HG02759 (cell line): ENCODE data around the gene MAGEB16.

Experiments used
- ATAC-seq: cut with Tn5 transposase; IDR thresholded peaks from one replicate; pipeline ENCODE4 v1.9.1; 2021; ENCODE audit warnings: mild to moderate bottlenecking, moderate library complexity; ENCODE audit not compliant: unreplicated experiment

MAGEB16 gene

DNA sequence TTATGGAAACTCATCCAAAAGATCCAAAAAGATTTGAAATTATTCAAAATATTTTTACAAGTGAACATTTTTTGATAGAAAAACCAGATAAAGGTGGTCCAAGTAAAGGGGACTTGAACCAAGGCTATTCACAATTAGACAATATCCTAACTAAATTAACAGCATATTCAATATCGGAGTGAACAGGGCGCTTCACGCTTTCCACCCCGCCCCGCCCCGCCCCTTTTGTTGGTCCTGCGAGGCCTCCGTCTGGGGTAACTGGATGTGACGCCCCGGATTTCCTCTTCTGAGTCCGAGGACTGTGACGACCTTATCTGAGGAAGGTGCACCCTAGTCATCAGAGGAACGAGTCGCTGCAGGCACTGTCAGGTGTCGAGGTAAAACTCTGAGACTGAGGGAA, at the start of gene MAGEB16:
MAGEB16 (plus strand) TSS at position 301 of the 400 bp plus-strand sequence. CDS start 3,855 bp downstream, outside the sequence.
- ATAC-seq: no peak

DNA sequence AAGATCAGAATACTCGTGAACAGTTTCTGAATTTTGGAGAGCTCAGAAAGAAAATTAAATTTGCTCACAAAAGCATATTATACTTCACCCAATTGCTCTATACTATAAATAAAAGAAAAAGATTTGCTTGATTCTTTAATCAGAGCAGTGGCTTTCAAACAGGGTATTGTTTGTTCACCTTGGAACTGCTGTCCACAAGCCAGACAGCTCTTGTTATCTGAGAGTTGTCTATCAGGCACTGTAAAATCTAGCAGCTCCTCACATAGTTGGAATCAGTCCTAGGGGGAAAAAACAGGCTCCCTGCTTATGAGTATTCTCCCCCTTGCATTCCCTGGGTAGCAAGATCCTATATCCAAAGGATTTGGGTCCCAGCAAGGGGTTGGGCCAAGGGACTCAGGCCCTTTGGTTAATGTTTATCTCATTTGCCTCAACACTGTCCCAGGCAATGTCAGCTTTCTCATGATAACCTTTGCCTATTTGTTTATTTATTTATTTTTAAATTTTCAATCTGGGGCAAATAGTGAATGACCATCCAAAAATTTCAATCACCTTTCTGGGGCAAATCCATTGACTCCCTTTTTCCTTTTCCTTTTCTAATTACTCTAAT, 24.1 kb upstream of the MAGEB16 start:
- ATAC-seq: no peak

DNA sequence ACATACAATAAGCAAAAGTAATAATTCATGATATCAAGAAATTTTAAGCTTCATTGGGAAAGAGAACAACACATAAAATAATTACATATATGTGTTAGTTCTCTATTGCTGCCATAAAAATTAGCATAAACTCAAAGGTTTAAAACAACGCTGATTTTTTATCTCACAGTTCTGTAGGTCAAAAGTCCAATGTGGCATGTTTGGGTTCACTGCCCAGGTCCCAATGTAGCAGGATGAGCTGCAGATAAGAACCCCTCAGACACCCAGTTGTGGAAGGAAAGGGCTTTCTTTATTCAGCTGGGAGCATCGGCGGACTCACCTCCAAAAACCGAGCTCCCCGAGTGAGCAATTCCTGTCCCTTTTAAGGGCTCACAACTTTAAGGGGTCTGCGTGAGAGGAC, 13.1 kb upstream of the MAGEB16 start:
- no peak for ATAC-seq

DNA sequence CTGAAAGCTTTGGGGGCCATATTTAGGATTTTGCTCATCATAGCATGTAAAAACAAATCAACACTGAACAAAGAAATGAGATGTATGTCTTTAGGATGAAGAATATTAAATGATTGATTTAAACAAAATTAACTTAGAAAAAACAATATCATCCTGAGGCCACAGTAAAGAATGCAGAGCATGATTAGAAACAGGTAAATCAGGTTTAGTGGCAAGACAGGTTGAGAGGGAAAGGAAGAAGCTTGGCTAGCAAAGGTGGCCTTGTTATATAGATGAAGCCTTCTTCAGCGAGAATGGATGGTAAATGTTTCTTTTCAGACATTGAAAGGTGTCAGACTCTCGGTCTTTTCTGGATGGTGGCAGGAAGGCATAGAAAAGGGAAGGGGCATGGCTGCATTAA, 11.9 kb upstream of the MAGEB16 start:
- ATAC-seq: no peak

DNA sequence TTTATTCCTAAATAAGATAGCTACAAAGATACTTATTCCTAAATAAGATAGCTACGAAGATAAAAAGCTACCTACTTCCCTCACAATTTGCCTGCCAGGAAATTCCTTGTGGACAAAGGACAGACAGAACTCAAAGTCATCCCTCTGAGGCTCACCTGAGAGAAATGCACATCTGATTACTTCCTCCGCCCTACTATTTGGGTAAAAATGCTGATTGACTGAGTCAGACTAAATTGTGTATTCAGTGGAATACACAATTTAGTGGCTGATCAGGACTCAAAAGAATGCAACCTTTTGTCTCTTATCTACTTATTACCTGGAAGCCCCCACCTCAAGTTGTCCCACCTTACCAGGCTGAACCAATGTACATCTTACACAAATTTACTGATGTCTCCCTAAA, 10.3 kb upstream of the MAGEB16 start:
- ATAC-seq: no peak

DNA sequence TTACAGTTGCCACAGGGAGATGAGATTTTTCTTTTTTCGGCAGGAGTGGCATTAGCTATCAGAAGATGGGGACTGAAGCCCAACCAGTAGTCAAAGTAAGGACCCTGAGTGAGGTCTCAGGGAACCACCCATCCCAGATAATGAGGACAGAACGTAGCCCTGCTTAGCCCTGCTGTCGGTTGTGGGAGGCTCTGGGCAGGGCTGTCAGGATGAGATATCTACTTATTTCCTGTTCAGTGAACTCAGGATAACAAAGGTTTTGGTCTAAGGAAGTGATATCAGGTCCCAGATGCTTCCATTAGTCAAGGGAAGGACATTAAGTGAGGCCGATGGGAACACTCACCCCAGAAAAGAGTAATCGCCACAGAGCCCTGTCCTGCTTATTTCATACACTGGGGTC, 2.3 kb downstream of the MAGEB16 start:
- ATAC-seq: no peak

DNA sequence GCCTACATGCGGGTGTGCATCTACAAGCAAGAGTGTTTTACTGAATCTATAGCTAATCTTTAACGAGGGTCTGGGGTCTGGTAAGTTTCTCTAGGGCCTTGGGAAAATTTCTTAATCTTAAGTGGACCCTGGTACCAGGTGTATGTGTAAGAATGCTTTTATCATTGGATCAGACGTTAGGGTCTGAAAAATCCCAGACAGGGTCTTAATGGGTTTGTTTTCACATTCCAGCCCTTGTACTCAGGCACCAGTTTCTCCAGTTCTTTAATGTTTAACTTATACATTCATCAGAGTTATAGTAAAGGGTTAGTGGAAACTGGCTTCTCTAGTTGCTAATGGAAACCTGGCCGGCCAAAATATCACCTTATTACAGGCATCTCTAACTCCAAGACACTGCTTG, 11.6 kb downstream of the MAGEB16 start:
- no peak for ATAC-seq

DNA sequence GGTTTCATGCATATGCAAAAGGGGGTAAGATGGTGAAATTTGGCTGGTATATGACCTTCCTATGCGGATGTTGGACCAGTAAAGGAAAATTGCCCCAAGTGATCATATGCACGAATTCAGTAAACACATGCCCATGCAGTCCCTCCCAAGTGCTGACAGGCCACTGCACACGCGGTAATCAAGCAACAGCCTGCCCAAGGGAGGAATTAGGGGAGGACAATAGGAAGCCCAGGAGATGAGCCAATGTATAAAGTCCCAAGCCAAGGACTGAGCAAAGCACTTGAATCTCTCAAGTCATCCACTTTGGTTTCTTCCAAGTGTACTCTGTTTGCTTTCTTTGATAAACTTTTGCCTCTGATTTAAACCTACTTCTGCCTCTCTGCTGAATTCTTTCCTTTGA, 21.1 kb downstream of the MAGEB16 start:
- no peak for ATAC-seq

DNA sequence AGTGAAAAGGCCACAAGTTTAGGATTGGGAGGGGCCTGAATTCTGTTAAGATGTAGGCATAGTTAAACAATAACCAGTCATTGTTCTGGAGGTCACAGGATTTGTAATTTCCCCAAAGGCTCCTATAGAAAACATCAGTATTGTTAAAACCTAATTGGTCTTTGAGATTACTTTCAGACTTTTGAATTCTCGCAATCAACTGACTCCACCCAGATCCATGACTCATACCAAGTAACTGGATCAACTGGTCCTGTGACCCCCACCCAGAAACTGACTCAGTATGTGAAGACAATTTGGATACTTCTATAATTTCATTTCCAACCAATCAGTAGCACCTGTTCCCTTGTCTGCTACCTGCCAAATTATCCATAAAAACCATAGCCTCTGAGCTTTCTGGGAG, 28.4 kb downstream of the MAGEB16 start:
- no peak for ATAC-seq

DNA sequence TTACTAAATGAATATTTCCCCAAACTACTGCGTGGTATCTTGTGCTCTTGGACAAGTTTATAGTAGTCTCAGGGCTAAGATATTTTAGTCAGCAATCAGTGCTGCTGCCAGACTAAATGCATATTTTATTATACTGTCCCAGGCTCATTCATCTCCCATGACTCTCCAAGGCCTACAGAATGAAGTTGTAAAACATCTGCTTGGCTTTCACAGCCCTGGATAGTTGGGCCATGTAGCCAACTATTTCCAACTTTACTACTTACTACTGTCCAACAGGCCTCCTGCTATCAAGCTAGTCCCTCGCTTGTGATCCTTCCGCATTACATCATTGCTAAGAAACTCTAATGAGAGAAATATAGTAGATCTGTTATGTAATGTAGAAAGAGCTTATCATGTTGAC, 31.4 kb downstream of the MAGEB16 start:
- ATAC-seq: no peak

DNA sequence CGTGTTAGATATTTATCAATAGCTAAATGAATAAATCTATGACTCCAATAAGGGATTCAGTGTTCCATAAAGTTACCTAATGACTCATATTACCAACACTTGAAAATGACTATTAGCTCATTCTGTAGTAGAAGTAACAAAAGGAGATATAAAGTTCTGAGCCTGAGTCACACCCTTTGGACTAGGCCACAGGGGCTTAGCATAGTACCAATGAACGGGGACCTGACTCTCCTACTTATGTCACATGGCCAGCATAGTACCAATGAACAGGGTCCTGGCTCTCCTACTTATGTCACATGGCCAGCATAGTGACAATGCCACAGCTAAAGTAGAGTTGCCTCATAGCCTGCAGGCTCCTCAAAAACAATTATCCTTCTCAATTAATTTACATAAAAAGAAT, 43.7 kb downstream of the MAGEB16 start:
- ATAC-seq: no peak

DNA sequence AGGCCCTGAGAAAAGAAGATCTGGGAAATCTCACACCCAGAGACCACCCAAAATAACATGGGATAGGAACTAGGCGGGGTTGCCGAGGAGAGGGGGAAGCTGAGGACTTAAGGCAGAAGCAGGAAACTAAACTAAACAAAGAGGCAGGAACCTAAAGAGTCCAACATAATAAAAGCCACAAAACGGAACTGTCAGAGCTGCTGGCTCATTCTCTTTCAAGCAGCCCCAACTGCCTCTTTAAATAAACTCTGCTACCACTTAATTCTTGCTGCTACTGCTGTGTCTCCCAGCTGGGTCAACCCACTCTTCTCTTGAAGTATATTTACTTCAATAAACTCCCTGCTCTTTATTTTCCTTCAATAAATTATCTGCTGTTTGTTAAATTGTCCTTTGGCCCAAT, 44.5 kb downstream of the MAGEB16 start:
- no peak for ATAC-seq

DNA sequence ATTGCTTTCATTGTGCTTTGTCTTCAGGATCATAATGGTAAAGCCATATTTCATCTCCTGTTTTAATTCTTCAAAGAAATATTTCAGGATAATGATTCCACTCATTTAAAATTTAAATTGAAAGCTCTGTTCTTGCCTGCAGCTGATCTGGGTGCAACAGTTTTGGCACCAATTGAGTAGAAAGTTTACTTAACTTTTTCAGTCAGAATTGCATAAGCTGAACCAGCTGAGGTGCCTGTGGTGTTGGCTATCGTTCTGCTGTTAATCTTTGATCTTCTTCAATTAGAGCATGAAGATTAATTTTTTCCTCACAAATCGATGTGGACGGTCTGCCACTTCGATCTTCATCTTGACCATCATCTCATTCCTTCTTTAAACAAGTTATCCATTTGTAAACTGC, 49.6 kb downstream of the MAGEB16 start:
- ATAC-seq: no peak
